Hepatocyte (in vitro differentiated cells): ENCODE measurements around the gene IGBP1.

Source experiments
- EZH2 ChIP-seq: fragments of 200-600 bp; sonication (generic); IDR thresholded peaks from 2 replicates; pipeline ENCODE4 v1.6.1; 2016; ENCODE audit warnings: antibody characterized with exemption, mild to moderate bottlenecking, borderline replicate concordance
- TF ChIP-seq, protein P1 (sequence below): fragments of 200-600 bp; sonication (generic); IDR thresholded peaks from 2 replicates; pipeline ENCODE4 v1.5.1; 2016; ENCODE audit warnings: antibody characterized with exemption, mild to moderate bottlenecking; ENCODE audit not compliant: poor library complexity

DNA sequence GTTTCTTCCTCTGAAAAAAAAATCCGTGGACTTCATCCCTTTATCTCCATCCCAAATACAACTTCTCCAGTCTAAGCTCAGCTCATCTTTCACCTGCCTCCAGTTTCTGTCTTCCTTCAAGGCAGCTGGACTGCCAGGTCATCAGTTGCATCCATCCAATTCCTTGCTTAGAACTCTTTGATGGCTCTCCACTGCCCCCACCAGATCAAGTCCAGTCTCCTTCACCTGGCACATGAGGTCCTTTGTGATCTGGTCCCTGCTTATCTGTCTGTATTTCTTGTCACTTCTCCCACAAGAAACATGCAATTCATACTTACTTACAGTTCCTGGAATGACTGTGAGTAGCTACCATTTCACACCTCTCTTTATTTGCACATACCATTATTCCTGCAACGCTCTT, 37.2 kb upstream of the IGBP1 start:
- TF ChIP-seq, protein P1, sequence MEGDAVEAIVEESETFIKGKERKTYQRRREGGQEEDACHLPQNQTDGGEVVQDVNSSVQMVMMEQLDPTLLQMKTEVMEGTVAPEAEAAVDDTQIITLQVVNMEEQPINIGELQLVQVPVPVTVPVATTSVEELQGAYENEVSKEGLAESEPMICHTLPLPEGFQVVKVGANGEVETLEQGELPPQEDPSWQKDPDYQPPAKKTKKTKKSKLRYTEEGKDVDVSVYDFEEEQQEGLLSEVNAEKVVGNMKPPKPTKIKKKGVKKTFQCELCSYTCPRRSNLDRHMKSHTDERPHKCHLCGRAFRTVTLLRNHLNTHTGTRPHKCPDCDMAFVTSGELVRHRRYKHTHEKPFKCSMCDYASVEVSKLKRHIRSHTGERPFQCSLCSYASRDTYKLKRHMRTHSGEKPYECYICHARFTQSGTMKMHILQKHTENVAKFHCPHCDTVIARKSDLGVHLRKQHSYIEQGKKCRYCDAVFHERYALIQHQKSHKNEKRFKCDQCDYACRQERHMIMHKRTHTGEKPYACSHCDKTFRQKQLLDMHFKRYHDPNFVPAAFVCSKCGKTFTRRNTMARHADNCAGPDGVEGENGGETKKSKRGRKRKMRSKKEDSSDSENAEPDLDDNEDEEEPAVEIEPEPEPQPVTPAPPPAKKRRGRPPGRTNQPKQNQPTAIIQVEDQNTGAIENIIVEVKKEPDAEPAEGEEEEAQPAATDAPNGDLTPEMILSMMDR, result no peak
- TF ChIP-seq EZH2, result no peak
